CD4-positive, alpha-beta T cell treated with Interferon gamma for 1 hour (primary cell): Measurements from ENCODE around the gene RAET1L.
A peak's percentile ranks its signal among the peaks of the same experiment; 100 is the strongest.
"Not testable (repeated sequence)": the region's sequence is repeated elsewhere in the genome, so short reads cannot be mapped to it uniquely, and the experiment has no call there.

Experiments
- DNase-seq: peaks from one replicate; pipeline ENCODE4 v3.0.0-alpha.2; 2020

RAET1L gene

DNA sequence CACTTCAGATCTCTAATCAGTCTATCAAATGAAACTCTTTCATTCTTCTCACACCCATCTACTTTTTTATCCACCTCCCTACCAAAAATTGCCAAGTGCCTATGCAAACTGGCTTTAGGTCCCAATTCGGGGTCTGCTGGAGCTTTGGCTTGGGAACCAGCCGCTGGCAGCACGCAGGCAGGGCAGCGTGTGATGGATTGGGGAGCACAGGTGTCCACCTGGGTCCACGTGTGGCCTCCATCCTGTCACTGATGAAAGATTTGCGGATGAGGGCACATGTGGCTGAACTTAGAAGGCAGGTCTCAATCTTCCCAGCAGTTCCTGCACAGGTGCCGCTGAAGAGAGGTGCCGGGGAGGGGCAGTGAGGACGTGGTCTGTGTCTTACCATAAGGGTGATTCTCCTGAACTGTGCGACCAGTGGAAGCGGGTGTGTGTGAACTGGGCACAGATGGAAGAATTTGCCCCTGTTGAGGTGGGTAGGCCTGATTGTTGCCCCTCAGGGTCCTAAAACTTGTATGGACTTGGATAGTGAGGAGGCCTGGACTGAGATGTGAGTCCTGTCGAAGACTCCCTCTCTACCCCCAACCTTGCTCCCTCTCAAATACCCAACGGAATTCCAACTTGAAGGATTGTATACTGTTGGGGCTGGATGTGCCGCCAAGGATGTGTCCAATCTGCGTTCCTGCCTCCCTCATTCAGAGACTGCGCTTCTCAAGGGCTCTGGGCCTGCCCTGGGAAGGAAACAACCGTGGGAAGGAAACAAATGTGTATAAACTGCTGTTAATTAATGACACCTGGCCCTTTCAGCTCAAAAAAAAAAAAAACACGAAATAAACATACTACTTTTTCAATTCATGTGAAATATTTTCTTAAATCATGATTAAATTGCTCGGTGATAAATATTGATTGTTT lies 18.4 kb upstream of the RAET1L start:
- no peak for DNase-seq

- no peak for DNase-seq
These were observed 17.8 kb upstream of the RAET1L start for GRCh38 chr6:150043096-150043495.

GRCh38 chr6:150038202-150039062 lies 13.1 kb upstream of the RAET1L start:
- no peak for DNase-seq

DNA sequence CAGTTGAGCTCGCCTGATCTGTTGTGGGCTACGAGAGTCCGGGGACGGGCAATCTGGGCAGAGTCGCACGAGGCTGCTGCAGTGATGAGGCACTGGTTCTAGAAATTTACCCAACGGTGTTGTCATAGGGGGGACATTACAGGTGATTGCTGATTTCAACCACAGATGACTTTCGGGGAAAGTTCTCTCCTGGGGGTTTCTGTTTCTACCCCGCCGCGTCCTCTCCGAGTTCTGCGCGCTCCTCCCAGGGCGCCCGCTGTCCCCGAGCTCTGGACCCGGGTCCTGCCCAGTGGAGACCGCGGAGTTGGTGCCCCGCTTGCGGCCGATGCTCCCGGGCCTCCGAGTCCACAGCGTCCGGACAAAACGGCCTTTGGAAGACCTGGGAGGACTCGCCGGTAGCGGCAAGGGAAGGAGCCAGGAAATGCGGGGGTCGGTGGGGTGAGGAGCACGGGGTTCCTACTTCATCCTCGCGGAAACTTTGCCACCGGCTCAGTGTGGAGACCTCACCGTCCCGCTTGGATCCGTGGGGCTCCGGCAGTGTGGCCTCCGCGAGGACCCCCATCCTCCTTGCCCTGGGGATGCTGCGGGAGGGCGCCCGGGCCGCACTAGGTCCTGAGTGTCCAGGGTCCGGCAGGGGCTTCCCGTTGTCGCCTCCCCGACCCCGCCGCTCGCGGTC lies 12.3 kb upstream of the RAET1L start:
- DNase-seq: no peak

GRCh38 chr6:150036081-150036480 lies 10.7 kb upstream of the RAET1L start:
- DNase-seq: no peak

- no peak for DNase-seq
These were observed 8.0 kb upstream of the RAET1L start for GRCh38 chr6:150033207-150033771.

GRCh38 chr6:150032598-150032997 lies 7.3 kb upstream of the RAET1L start:
- no peak for DNase-seq

- DNase-seq: no peak
These were observed 5.3 kb upstream of the RAET1L start for GRCh38 chr6:150030611-150031010.

DNA sequence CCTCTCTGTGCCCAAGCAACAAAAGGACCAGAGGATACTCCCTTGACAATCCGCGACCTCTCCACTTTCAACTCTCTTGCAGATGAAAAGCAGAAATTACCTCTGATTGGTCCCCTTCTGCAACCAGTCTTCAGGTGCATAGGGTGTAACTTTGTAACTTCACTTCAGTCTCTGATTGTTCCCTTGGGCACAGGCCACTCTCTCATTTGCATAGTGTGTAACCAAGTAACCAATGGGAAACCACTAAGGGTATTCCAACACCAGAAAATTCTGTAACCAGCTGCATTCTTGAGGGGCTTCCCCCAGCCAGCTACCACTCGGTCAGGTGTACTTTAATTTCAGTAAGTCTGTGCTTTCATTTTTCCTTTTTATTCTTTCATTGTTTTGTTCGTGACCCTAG lies 4.4 kb upstream of the RAET1L start:
- no peak for DNase-seq

- DNase-seq: no peak
These were observed 3.9 kb upstream of the RAET1L start for GRCh38 chr6:150029276-150029675.

GRCh38 chr6:150028799-150029198 lies 3.5 kb upstream of the RAET1L start:
- no peak for DNase-seq

- no peak for DNase-seq
These were observed 2.7 kb upstream of the RAET1L start for GRCh38 chr6:150027806-150028565.

DNA sequence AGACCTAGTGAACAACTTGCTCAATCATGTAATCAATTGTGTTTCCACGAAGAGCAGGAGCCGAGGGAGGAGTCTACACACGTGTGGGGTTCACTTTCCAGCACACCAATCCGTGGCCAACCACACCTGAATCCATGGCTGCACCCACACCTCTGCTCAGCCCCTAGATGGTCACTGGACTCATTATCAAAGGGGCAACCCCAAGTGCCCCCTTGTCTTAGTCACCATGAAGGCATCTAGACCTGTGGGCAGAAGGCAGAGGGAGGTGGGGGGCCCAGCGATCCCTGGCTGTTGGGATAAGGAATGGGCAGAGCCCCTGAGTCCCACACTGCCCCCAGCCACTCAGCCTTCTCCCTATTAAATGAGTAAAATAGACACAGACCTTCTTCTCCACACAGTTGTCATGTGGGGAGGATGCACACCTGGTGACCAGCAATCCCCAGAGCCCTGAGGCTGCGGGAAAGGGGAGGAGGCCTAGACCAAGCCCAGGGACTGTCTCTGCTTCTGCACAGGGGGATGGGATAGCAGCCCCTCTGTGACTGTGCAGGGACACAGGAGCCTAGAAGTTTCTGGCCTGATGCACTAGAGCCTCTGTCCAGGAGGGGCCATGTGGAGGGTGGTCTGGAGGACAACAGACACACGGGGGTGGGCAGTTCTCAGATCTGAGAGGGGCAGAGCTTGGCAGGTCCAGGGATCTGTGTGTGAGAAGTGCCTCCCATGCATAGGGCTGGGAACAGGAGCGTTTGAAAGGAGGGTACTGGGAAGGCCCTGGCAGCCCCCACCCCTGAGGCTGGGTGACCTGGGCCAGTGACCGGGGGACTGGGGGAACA lies 1.9 kb upstream of the RAET1L start:
- no peak for DNase-seq

- DNase-seq: no peak
These were observed 631 bp downstream of the RAET1L start for GRCh38 chr6:150024646-150025155.

DNA sequence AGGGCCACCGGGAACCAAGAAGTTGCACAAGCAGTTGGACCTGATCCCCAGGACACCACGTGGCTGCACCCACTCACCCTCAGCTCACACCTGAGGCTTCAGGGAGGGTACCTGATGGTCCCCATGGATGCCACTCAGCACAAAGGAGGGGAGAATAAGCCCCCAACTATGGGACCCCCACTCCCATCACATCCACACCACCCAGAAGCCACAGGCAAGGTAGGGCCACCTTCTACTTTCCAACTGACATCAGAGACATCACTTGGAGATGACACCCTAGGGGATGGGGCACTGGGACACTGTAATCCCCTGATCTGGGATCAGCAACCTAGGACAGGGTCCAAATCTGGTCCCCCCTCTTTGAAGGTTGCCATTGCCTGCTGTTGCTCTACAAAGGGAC lies 1.3 kb downstream of the RAET1L start:
- not testable (repeated sequence) for DNase-seq

GRCh38 chr6:150021870-150022269 lies 3.5 kb downstream of the RAET1L start:
- DNase-seq: not testable (repeated sequence)

DNA sequence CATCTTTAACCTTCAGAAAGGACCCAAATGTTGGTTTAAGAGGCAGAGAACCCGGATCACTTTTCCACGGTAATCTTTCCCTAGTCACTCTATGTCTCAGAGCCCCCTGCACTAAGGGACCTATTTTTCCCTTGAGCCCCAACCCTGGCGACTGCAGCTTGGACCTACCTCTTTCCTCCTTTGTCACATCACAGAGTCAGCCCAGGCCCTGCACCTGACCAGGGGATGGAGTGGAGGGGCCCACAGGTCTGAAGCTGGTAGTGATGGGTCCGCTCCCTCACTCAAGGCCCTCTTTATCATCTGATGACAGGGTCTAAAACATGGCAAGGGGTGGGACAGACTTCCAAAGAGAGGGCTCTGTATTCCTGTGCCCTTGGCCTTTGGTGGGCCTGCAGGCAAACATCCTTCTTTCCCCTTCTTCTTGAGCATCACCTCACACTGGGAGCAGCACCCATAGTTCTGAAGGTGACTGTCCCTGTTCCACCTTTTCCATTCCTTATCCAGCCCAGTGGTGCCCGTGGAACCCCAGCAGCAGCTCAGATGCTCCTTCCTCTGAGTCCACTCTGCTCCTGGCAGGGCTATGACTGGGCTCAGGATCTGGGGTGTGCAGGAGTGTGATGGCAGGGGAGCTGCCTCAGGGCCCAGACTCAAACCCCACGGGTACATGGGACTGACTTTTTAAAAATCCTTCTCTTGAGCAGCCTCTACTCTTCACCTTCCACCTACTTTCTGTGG lies 6.3 kb downstream of the RAET1L start:
- DNase-seq: no peak

GRCh38 chr6:150017186-150017521 lies 8.2 kb downstream of the RAET1L start:
- not testable (repeated sequence) for DNase-seq

DNA sequence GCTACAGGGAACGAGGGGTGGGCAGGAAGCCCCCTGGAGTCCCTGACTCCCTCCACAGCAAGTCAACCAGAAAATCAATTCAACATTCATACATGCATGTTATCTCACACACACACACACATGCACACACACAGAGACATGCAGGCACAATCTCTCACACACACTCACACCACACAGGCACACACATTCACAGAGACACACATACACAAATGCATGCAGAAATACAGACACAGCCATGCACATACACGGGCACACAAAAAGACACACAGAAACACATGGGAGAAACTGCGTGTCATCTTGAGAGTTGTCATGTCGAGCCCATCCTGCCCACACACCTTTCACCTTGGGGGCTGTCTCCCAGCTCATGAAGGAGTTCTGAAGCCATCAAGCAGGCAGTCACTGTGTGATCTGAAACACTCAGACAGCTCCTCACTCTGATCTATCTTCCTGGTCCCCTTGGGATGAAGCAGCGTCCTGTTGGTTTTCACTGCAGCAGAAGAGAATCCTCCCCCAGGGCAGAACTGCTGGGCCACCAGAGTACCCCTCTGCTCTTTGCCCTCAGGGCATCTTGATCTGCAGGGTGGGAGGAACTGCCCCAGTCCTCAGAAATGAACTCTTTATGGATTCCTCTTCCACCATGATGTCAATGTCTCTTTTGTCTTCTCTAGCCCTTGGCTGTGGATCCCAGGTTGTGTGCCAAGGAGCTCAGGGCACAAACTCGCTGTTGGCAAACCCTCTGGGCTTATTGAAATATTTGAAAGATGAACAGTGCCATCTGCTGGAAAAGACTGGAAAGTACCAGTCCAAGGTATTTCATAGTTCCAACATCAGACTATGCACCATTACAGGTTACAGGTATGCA lies 8.8 kb downstream of the RAET1L start:
- DNase-seq: peak; percentile 31
